ENCODE results near the gene MPV17. TPM values are rescaled to one million over a fixed set of nuclear protein-coding genes. Genes with fewer than 3 reads are reported as not detected.

MPV17 gene
- total and polyA plus RNA-seq, 4 experiments from 2014 or later = 89.3 to 162 (median 109) TPM

DNA sequence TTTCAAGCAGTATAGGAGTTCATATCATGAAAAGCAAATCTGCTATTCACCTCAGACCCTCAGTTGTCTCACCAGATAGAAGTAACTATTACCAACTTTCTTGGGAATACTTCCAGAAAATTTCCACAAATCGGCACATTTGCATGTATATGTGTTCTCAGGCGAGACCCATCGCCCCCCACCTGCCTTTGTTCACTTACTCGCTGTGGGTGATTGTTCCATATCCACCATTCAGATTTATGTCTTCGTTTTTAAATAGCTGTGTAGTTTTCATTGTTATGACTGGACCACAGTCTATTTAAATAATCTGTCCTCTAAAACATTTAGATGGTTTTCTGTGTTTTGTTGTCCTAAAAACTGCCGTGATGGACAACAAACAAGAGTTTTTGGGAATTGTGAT lies 37.4 kb downstream of the MPV17 start:
- H3K4me1 ChIP-seq (ENCODE audit: insufficient read depth, low read length) = no peaks in the 10 kb centered on the region
- Mint-ChIP-seq H3K36me3 (no peaks in the 10 kb centered on the region), H3K4me3 (no peak overlapping the region), H3K27me3 (peaks cover 8 to 19% of the 10 kb centered on the region in 2 donors), H3K27ac (no peak overlapping the region), H3K4me1 (no peaks in the 10 kb centered on the region), H3K9me3 (peaks cover 0 to 2% (median 0%) of the 10 kb centered on the region in 8 donors)
- intact Hi-C loops (cut with micrococcal nuclease) = no loop called here
- H3K36me3 ChIP-seq (ENCODE audit: insufficient read depth, low read length) = no peaks in the 10 kb centered on the region
- no peak overlapping the region for H3K4me3 ChIP-seq (ENCODE audit: low read length in 2 of 2)
- H3K27me3 ChIP-seq (ENCODE audit: insufficient read depth, low read length) = peaks cover 6% of the 10 kb centered on the region
- DNase-seq = no peak
- ChIA-PET POLR2A (ENCODE audit: partially characterized antibody) (no interaction called here), CTCF (ENCODE audit: partially characterized antibody) (interaction anchor here (0.6 to 9.1 kb wide), 3 partner anchors 18 to 1430 kb away, joined by 3 to 121 read pairs (median 7); no protein-coding TSS in a partner anchor)
- H3K27ac ChIP-seq (ENCODE audit: low read depth, low read length) = no peak overlapping the region
- H3K9me3 ChIP-seq (ENCODE audit: control insufficient read depth in 1 of 2, low read length in 2 of 2) = no peaks in the 10 kb centered on the region

GRCh38 chr2:27284996-27285395 lies 37.9 kb downstream of the MPV17 start:
- CTCF ChIA-PET (ENCODE audit: partially characterized antibody) = interaction anchor here (0.6 to 9.1 kb wide), 3 partner anchors 18 to 1429 kb away, joined by 3 to 121 read pairs (median 7); no protein-coding TSS in a partner anchor
- Histone ChIP-seq H3K27ac (ENCODE audit: low read depth, low read length) (no peak overlapping the region), H3K4me3 (ENCODE audit: low read length in 2 of 2) (no peak overlapping the region), H3K27me3 (ENCODE audit: insufficient read depth, low read length) (peaks cover 6% of the 10 kb centered on the region), H3K4me1 (ENCODE audit: insufficient read depth, low read length) (no peaks in the 10 kb centered on the region), H3K9me3 (ENCODE audit: control insufficient read depth in 1 of 2, low read length in 2 of 2) (no peaks in the 10 kb centered on the region), H3K36me3 (ENCODE audit: insufficient read depth, low read length) (no peaks in the 10 kb centered on the region)
- intact Hi-C loops (cut with micrococcal nuclease) = no loop called here
- POLR2A ChIA-PET (ENCODE audit: partially characterized antibody) = no interaction called here
- no peak overlapping the region for H3K27ac Mint-ChIP-seq
- no peaks in the 10 kb centered on the region for H3K36me3 Mint-ChIP-seq
- no peak overlapping the region for H3K4me3 Mint-ChIP-seq
- no peak for DNase-seq
- peaks cover 8 to 19% of the 10 kb centered on the region in 2 donors for H3K27me3 Mint-ChIP-seq
- H3K4me1 Mint-ChIP-seq = peaks cover 0 to under 1% (median under 1%) of the 10 kb centered on the region in 4 donors
- H3K9me3 Mint-ChIP-seq = peaks cover 0 to 2% (median 0%) of the 10 kb centered on the region in 8 donors

GRCh38 chr2:27282892-27283291 lies 40.0 kb downstream of the MPV17 start:
- Mint-ChIP-seq H3K27me3 (peaks cover 6 to 21% of the 10 kb centered on the region in 2 donors), H3K36me3 (no peaks in the 10 kb centered on the region)
- no peak overlapping the region for H3K27ac ChIP-seq (ENCODE audit: low read depth, low read length)

GRCh38 chr2:27281855-27282559 lies 40.9 kb downstream of the MPV17 start, which contains the start of gene TRIM54:
TSS of gene TRIM54 (plus strand) at chr2:27282429. CDS start at chr2:27282732, 303 bp downstream.
- Histone ChIP-seq H3K9me3 (ENCODE audit: control insufficient read depth in 1 of 2, low read length in 2 of 2) (no peaks in the 10 kb centered on the region), H3K4me1 (ENCODE audit: insufficient read depth, low read length) (no peaks in the 10 kb centered on the region), H3K27ac (ENCODE audit: low read depth, low read length) (no peak within 1 kb of the TSS), H3K27me3 (ENCODE audit: insufficient read depth, low read length) (peaks cover 6% of the 10 kb centered on the region), H3K4me3 (ENCODE audit: low read length in 2 of 2) (no peak within 1 kb of the TSS), H3K36me3 (ENCODE audit: insufficient read depth, low read length) (no peaks in the 10 kb centered on the region)
- Mint-ChIP-seq H3K4me3 (no peak within 1 kb of the TSS), H3K27ac (peak within 1 kb of the TSS in 1 of 7 donors; percentile 62), H3K36me3 (no peaks in the 10 kb centered on the region), H3K4me1 (peaks cover 0 to 4% (median 1%) of the 10 kb centered on the region in 4 donors), H3K9me3 (peaks cover 0 to 2% (median 0%) of the 10 kb centered on the region in 8 donors), H3K27me3 (peaks cover 11 to 25% of the 10 kb centered on the region in 2 donors)
- intact Hi-C loops (cut with micrococcal nuclease) = no loop called here
- DNase-seq = no peak
- POLR2A ChIA-PET (ENCODE audit: partially characterized antibody) = interaction anchor here (1.0 kb wide), 1 partner anchor 34 kb away, joined by 3 read pairs; no protein-coding TSS in a partner anchor
- CTCF ChIA-PET (ENCODE audit: partially characterized antibody) = interaction anchor here (0.6 to 9.1 kb wide), 14 partner anchors 9 to 436 kb away, joined by 3 to 125 read pairs (median 16); partner anchors contain the start of gene SLC30A3

More at GRCh38 chr2:27282892-27283291, 40.0 kb downstream of the MPV17 start:
- ChIA-PET CTCF (ENCODE audit: partially characterized antibody) (interaction anchor here (1.2 to 9.1 kb wide), 7 partner anchors 10 to 437 kb away, joined by 3 to 125 read pairs (median 12); no protein-coding TSS in a partner anchor), POLR2A (ENCODE audit: partially characterized antibody) (interaction anchor here (1.0 kb wide), 1 partner anchor 35 kb away, joined by 3 read pairs; no protein-coding TSS in a partner anchor)
- no peak overlapping the region for H3K4me3 Mint-ChIP-seq
- DNase-seq = no peak
- H3K4me1 Mint-ChIP-seq = peaks cover 0 to 4% (median 1%) of the 10 kb centered on the region in 4 donors
- Histone ChIP-seq H3K4me3 (ENCODE audit: low read length in 2 of 2) (no peak overlapping the region), H3K27me3 (ENCODE audit: insufficient read depth, low read length) (peaks cover 6% of the 10 kb centered on the region), H3K9me3 (ENCODE audit: control insufficient read depth in 1 of 2, low read length in 2 of 2) (no peaks in the 10 kb centered on the region), H3K36me3 (ENCODE audit: insufficient read depth, low read length) (no peaks in the 10 kb centered on the region), H3K4me1 (ENCODE audit: insufficient read depth, low read length) (no peaks in the 10 kb centered on the region)
- H3K27ac Mint-ChIP-seq = no peak overlapping the region
- peaks cover 0 to 2% (median 0%) of the 10 kb centered on the region in 8 donors for H3K9me3 Mint-ChIP-seq
- intact Hi-C loops (cut with micrococcal nuclease) = no loop called here

GRCh38 chr2:27281442-27281841 lies 41.5 kb downstream of the MPV17 start:
- ChIA-PET CTCF (ENCODE audit: partially characterized antibody) (interaction anchor here (0.6 to 9.1 kb wide), 17 partner anchors 9 to 436 kb away, joined by 3 to 125 read pairs (median 7); partner anchors contain the start of gene SLC30A3), POLR2A (ENCODE audit: partially characterized antibody) (no interaction called here)
- H3K4me1 ChIP-seq (ENCODE audit: insufficient read depth, low read length) = no peaks in the 10 kb centered on the region
- no peak overlapping the region for H3K4me3 Mint-ChIP-seq
- H3K27me3 Mint-ChIP-seq = peaks cover 11 to 22% of the 10 kb centered on the region in 2 donors
- no peaks in the 10 kb centered on the region for H3K9me3 ChIP-seq (ENCODE audit: control insufficient read depth in 1 of 2, low read length in 2 of 2)
- H3K4me1 Mint-ChIP-seq = peaks cover 0 to 4% (median 1%) of the 10 kb centered on the region in 4 donors
- intact Hi-C loops (cut with micrococcal nuclease) = no loop called here
- H3K36me3 ChIP-seq (ENCODE audit: insufficient read depth, low read length) = no peaks in the 10 kb centered on the region
- H3K9me3 Mint-ChIP-seq = peaks cover 0 to 2% (median 0%) of the 10 kb centered on the region in 8 donors
- H3K27me3 ChIP-seq (ENCODE audit: insufficient read depth, low read length) = peaks cover 6% of the 10 kb centered on the region
- no peaks in the 10 kb centered on the region for H3K36me3 Mint-ChIP-seq
- no peak overlapping the region for H3K27ac ChIP-seq (ENCODE audit: low read depth, low read length)
- H3K4me3 ChIP-seq (ENCODE audit: low read length in 2 of 2) = no peak overlapping the region
- no peak for DNase-seq
- H3K27ac Mint-ChIP-seq = no peak overlapping the region

DNA sequence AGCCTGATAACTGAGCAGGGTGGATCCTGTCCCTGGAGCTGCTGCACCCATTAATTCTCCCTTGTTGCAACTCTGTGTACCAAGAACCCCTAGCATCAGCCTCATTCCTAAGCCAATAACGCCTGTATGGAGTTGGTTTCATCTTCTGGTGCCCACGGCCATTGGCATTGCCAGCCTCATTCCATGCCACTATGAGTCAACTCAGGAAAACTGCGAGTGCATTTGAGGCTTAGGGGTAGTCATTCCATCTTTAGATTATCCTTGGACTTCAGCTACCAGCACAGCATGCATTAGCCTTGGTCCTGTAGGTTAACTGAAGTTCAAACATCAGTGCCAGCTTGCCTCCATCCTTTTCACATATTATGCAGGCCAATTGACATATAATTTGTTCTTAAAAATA lies 42.1 kb downstream of the MPV17 start:
- no peaks in the 10 kb centered on the region for H3K36me3 Mint-ChIP-seq
- Histone ChIP-seq H3K36me3 (ENCODE audit: insufficient read depth, low read length) (no peaks in the 10 kb centered on the region), H3K4me3 (ENCODE audit: low read length in 2 of 2) (no peak overlapping the region), H3K4me1 (ENCODE audit: insufficient read depth, low read length) (no peaks in the 10 kb centered on the region), H3K9me3 (ENCODE audit: control insufficient read depth in 1 of 2, low read length in 2 of 2) (no peaks in the 10 kb centered on the region), H3K27ac (ENCODE audit: low read depth, low read length) (no peak overlapping the region), H3K27me3 (ENCODE audit: insufficient read depth, low read length) (peaks cover 6% of the 10 kb centered on the region)
- peaks cover 0 to 4% (median 1%) of the 10 kb centered on the region in 4 donors for H3K4me1 Mint-ChIP-seq
- intact Hi-C loops (cut with micrococcal nuclease) = loop anchor here (1.0 kb wide), 5 partner anchors 16 to 435 kb away; no protein-coding TSS in a partner anchor
- CTCF ChIA-PET (ENCODE audit: partially characterized antibody) = interaction anchor here (0.6 to 9.1 kb wide), 14 partner anchors 10 to 322 kb away, joined by 3 to 125 read pairs (median 20); partner anchors contain the start of gene SLC30A3
- H3K27ac Mint-ChIP-seq = no peak overlapping the region
- no peak for DNase-seq
- POLR2A ChIA-PET (ENCODE audit: partially characterized antibody) = interaction anchor here (0.9 kb wide), 1 partner anchor 22 kb away, joined by 3 read pairs; no protein-coding TSS in a partner anchor
- H3K9me3 Mint-ChIP-seq = peaks cover 0 to 2% (median 0%) of the 10 kb centered on the region in 8 donors
- peaks cover 11 to 22% of the 10 kb centered on the region in 2 donors for H3K27me3 Mint-ChIP-seq
- H3K4me3 Mint-ChIP-seq = no peak overlapping the region

DNA sequence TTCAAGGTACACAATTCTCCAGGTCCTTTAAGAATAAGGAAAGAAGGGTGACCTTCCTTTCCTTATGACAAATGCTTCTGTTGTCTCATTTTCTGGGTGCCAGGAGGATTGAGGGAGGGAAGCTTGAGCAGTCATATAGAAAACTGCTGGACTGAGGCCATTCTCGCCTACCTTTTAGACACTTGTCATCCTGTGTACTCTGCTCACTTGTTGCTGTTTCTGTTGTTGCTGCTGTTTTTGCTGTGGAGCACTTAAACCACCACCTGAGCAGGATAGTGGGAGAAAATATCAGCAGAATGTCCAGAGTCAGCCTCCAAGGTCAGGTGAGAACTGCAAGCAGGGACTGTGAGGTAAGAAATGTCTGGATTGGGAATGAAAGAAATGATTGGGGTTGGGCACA lies 44.9 kb downstream of the MPV17 start:
- H3K9me3 Mint-ChIP-seq = peaks cover 0 to 2% (median 0%) of the 10 kb centered on the region in 8 donors
- Histone ChIP-seq H3K27ac (ENCODE audit: low read depth, low read length) (no peak overlapping the region), H3K9me3 (ENCODE audit: control insufficient read depth in 1 of 2, low read length in 2 of 2) (no peaks in the 10 kb centered on the region), H3K36me3 (ENCODE audit: insufficient read depth, low read length) (no peaks in the 10 kb centered on the region), H3K27me3 (ENCODE audit: insufficient read depth, low read length) (peaks cover 6% of the 10 kb centered on the region), H3K4me3 (ENCODE audit: low read length in 2 of 2) (no peak overlapping the region), H3K4me1 (ENCODE audit: insufficient read depth, low read length) (no peaks in the 10 kb centered on the region)
- ChIA-PET CTCF (ENCODE audit: partially characterized antibody) (interaction anchor here (0.5 to 9.1 kb wide), 9 partner anchors 13 to 880 kb away, joined by 3 to 125 read pairs (median 17); partner anchors contain the start of genes ABHD1 and SLC30A3), POLR2A (ENCODE audit: partially characterized antibody) (no interaction called here)
- DNase-seq = no peak
- H3K27me3 Mint-ChIP-seq = peaks cover 13 to 15% of the 10 kb centered on the region in 2 donors
- no peak overlapping the region for H3K27ac Mint-ChIP-seq
- H3K4me3 Mint-ChIP-seq = no peak overlapping the region
- intact Hi-C loops (cut with micrococcal nuclease) = no loop called here
- peaks cover 0 to 4% (median 1%) of the 10 kb centered on the region in 4 donors for H3K4me1 Mint-ChIP-seq
- H3K36me3 Mint-ChIP-seq = no peaks in the 10 kb centered on the region
